Right ventricle myocardium inferior (tissue), 1 donor: ENCODE results near the gene ACVR2B. TPM values are rescaled to one million over a fixed set of nuclear protein-coding genes. Genes with fewer than 3 reads are reported as not detected.

Source experiments
- ATAC-seq: fragments of 200-7000 bp; cut with Tn5 transposase; one replicate; pipeline ENCODE4 v1.9.1; 2020; ENCODE audit warnings: mild to moderate bottlenecking, moderate library complexity
- DNase-seq: peaks from one replicate; pipeline ENCODE4 v3.0.0; 2021; ENCODE audit errors: missing footprints
- intact Hi-C: fragments of 100-400 bp; cut with DNase I; formaldehyde crosslinking; loops from one replicate; pipeline ENCODE4 v1.11.0; 2022
- total RNA-seq: library from RNA; stranded (reverse); fragmentation: NEBNext Ultra II Directional; extraction: Animal tissue kit (Norgen Biotek cat#: 25700); gene quantifications from one replicate; pipeline ENCODE4 v1.2.1, GENCODE V29; 2021
- donor health status: DM: no; HTN: yes; CAD: no; lungs with severe emphysema.

Gene ACVR2B
- total RNA-seq, 1 donor from 2014 or later: 4.8 TPM

DNA sequence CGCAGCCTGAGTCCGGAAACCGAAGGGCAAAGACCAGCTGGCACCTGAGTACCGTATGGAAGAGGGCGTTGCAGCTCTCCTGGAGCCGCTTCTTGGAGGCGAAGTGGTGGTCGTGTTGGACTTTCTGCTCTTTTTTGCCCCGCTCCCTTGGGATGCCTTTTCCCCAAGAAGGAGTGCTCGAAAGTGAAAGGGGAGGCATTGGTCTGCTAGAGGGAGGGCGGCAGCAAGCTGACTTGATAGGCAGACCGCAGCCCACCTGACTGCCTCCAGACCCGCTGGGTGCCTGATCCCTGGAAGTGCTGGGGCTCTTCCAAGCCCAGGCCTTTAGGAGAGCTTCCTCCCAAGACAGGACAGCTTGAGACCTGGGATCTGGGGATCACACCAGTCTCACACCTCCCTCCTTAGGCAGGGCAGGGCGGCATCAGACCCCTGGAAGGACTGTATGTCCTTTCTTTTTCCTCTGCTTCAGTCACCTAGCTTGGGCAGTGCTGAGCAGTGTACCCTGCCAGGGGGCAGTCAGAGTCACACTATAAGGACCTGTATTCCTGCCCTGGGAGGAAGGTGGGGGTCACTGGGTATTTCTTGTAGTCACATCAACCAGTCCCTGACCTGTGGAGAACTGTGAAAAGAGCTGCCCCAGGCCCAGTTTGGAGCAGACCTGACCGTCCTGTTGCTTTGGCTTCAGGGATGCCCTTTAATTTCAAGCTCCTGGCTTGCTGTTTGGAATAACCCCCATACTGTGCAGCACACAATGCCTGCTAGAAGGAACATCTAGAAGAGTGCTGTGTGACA lies 2.1 kb downstream of the ACVR2B start:
- intact Hi-C loops: loop anchor here (10.0 kb wide), 1 partner anchor 321 kb away; the partner anchor contains the start of genes ACAA1 and MYD88
- no peak for ATAC-seq

GRCh38 chr3:38457111-38458003 lies 3.7 kb downstream of the ACVR2B start:
- intact Hi-C loops: loop anchor here (10.0 kb wide), 1 partner anchor 323 kb away; the partner anchor contains the start of genes ACAA1 and MYD88
- no peak for ATAC-seq

More for the DNA sequence above, 2.1 kb downstream of the ACVR2B start:
- DNase-seq: no peak

DNA sequence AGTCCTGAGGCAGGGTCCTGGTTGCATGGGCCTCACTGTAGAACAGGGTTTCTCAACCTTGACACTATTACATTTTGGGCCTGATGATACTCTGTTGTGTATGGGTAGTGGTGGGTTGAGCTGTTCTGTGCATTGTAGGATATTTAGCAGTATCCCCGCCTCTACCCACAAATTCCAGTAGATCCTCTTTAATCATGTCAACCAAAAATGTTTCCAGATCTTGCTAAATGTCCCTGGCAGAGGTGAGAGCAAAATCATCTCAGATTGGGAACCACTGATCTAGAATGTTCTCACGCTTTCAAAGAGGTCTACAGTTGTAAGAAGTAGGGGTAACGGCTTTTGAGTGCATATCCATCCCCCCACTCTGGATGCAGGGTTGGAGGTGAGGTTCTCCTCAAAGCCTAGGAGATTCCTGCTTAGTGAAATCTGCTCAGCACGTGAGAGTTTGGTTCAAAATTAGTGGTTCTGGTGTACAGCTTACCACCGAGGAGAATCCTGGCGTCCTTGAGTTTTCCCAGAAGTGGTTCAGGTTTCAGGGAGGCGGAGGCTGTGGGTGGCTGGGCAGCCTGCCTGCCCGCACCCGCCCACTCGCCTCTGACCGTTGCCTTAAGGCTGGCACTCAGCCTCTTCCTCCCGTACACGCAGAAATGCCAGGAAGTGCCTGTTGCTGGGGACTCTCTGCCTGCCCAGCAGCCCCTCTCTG lies 5.3 kb downstream of the ACVR2B start:
- peak; percentile 43 for ATAC-seq
- no peak for DNase-seq
- intact Hi-C loops: loop anchor here (10.0 kb wide), 1 partner anchor 324 kb away; the partner anchor contains the start of genes ACAA1 and MYD88

More at GRCh38 chr3:38457111-38458003, 3.7 kb downstream of the ACVR2B start:
- DNase-seq: no peak

DNA sequence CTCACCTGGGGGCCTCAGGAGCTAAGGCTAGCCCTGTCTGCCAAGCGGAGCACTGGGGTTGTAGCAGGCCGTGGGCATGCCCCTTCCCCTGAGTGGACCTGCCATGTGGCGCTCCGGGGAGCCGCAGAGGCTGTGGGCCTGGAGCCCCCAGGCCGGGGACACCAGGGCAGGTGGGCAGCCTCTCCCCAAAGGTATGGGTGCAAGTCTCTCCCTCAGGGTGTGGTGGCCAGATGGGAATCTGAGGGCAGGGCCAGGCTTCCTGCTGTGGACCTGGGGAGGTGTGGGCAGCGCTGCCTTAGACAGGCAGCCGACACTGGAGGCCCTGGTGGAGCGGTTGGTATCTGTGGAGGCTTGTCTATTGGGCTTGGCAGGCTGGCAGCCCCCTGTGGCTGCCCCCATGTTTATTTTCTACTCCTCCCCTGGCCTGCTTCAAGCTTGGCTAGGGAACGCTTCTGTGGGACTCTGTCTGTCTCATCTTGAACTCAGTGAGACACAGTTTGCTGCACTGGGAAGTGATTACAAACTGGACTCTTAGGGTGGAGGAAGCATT lies 5.9 kb downstream of the ACVR2B start:
- DNase-seq (no peak), ATAC-seq (no peak)
- intact Hi-C loops: loop anchor here (10.0 kb wide), 1 partner anchor 325 kb away; the partner anchor contains the start of genes ACAA1 and MYD88

- ATAC-seq: peak; percentile 19
- DNase-seq: no peak
- intact Hi-C loops: no loop called here
Observed at GRCh38 chr3:38460377-38461270, 6.9 kb downstream of the ACVR2B start.

DNA sequence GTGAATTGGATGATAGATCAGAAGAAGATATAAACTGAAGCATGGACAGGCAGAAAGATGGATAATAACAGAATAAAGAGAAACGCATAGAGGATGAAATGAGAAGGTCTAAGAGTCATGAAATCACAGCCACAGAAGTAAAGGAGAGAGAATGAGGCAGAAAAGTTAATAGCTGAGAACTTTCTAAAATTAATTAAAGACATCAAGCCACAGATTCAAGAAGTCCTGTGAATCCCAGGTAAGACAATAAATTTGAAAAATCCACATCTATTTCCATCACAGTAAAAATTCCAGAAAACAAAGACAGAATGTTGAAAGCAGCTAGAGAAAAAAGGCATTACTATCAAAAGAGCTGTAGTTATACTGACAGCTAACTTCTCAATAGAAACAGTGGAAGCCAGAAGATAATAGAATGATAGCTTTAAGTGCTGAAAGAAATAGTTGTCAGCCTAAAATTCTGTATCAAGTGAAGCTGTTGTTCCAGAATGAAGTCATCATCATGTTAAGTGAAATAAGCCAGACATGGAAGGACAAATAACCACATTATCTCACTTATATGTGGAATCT lies 12.0 kb downstream of the ACVR2B start:
- intact Hi-C loops: no loop called here
- ATAC-seq (no peak), DNase-seq (no peak)

GRCh38 chr3:38468765-38469164 lies 15.1 kb downstream of the ACVR2B start:
- intact Hi-C loops: no loop called here
- no peak for DNase-seq
- ATAC-seq: no peak

DNA sequence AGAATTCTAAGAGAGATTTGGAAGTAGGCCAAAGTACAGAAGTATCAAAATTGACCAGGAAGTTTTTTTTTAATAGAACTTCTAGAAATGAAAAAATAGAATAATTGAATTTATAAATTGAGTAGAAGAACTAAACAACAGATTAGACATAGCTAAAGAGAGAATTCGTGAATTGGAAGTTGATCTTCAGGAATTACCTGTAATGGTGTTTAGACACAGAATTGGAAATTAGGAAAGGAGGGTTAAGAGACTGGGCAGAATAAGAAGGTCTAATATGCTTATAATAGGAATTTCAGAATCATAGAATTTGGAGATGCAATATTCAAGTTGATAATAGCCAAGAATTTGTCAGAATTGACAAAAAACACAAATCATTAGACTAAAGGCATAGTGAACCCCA lies 16.2 kb downstream of the ACVR2B start:
- ATAC-seq (no peak), DNase-seq (no peak)
- intact Hi-C loops: loop anchor here (10.0 kb wide), 1 partner anchor 465 kb away; no protein-coding TSS in a partner anchor

DNA sequence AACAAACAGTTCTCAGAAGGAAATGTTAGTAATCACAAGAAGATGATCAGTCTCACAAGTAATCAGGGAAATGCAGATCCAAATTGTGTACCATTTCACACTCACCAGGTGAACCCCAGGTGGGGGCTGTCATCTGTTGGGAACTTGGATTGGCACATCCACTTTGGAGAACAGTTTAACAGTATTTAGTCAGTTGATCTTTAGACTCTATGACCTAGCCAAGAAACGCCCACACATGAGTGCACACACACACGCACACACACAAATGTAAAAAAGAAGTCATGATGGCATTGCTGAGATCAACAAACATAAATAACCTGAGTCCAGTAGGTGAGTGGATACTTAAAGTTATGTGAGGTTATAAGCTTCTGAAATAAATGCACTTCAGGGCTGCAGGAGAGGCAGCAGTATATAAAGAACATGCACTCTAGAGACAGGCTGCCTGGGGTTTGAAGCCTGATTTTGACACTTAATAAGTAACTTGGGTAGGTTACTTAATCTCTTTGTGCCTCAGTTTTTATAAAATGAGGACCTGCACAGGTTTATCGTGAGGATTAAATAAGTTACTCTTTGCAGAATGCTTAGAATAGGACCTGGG lies 17.7 kb downstream of the ACVR2B start:
- DNase-seq (no peak), ATAC-seq (no peak)
- intact Hi-C loops: loop anchor here (10.0 kb wide), 1 partner anchor 467 kb away; no protein-coding TSS in a partner anchor

DNA sequence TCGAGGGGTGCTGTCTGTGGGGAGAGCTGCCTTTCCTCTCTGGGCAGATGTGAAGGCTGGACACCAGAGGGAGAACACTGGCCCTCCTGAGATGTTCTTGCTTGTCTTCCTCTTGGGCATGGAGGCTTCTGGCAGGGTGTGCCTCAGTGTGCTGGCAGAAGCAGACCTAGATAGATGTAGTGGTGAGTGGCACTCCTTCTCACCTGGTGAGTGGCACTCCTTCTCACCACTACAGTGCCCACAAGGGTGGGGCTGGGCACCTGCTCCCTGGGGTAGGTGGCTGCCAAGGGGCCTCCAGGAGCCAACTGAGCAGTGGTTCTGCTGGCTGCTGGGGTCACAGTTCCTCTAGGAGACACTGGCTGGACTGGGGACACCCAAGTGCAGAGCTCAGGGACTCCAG lies 18.7 kb downstream of the ACVR2B start:
- no peak for DNase-seq
- intact Hi-C loops: loop anchor here (10.0 kb wide), 1 partner anchor 468 kb away; no protein-coding TSS in a partner anchor
- ATAC-seq: no peak

- DNase-seq: no peak
- ATAC-seq: peak; percentile 18
- intact Hi-C loops: loop anchor here (10.0 kb wide), 1 partner anchor 468 kb away; no protein-coding TSS in a partner anchor
Observed at GRCh38 chr3:38473229-38473628, 19.5 kb downstream of the ACVR2B start.

GRCh38 chr3:38474928-38475605 lies 21.4 kb downstream of the ACVR2B start:
- intact Hi-C loops: loop anchor here (10.0 kb wide), 1 partner anchor 470 kb away; no protein-coding TSS in a partner anchor
- no peak for DNase-seq
- no peak for ATAC-seq

GRCh38 chr3:38475716-38476115 lies 22.0 kb downstream of the ACVR2B start:
- no peak for ATAC-seq
- no peak for DNase-seq
- intact Hi-C loops: loop anchor here (10.0 kb wide), 1 partner anchor 471 kb away; no protein-coding TSS in a partner anchor

GRCh38 chr3:38476157-38476756 lies 22.6 kb downstream of the ACVR2B start:
- ATAC-seq (no peak), DNase-seq (no peak)
- intact Hi-C loops: loop anchor here (10.0 kb wide), 1 partner anchor 471 kb away; no protein-coding TSS in a partner anchor

DNA sequence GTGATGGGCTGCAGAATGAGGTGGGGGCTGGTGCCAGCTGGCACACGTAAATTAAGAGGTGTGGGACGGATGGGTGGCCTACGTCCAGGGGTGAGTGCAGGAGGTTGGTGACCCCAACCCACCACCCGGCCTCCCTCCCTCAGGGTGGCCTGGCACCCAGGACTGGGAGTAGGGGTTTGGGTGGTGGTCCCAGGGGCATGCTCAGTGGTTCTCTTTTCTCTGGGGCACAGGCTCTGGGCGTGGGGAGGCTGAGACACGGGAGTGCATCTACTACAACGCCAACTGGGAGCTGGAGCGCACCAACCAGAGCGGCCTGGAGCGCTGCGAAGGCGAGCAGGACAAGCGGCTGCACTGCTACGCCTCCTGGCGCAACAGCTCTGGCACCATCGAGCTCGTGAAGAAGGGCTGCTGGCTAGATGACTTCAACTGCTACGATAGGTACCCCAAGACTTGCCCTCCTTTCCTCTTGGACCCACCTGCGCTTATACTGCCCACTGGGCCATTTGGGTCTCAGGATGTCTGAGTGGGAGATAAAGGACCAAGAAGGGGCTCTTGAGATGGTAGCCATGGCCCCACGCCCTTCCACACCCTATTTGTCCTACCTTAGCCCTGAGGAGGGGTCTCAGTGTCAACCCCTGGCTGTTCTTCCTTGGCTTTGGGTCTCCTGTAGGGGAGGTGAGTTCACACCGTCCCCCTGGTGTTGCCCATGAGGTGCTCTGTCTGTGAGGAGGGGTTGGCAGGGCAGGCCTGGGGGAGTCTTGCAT lies 23.5 kb downstream of the ACVR2B start:
- intact Hi-C loops: loop anchor here (10.0 kb wide), 1 partner anchor 472 kb away; no protein-coding TSS in a partner anchor
- no peak for ATAC-seq
- DNase-seq: no peak
